ENCODE data around the gene WWC1. TPM values are rescaled to one million over a fixed set of nuclear protein-coding genes. Genes with fewer than 3 reads are reported as not detected.

Gene WWC1
- total RNA-seq, 1 experiment from 2014 or later: 108 TPM

GRCh38 chr5:168481330-168481788, 189.9 kb downstream of the WWC1 start:
- H3K27me3 ChIP-seq (replicated peaks; ENCODE audit: control insufficient read depth, insufficient read depth, low read length): no peaks in the 10 kb centered on the region
- Mint-ChIP-seq H3K4me1 (ENCODE audit: low read depth, unreplicated experiment) (peaks cover 17% of the 10 kb centered on the region), H3K27ac (ENCODE audit: unreplicated experiment) (no peak overlapping the region), H3K4me3 (ENCODE audit: unreplicated experiment) (no peak overlapping the region), H3K9me3 (ENCODE audit: unreplicated experiment) (no peaks in the 10 kb centered on the region), H3K27me3 (ENCODE audit: insufficient read depth, unreplicated experiment) (no peaks in the 10 kb centered on the region), H3K36me3 (ENCODE audit: insufficient read depth, unreplicated experiment) (peaks cover 33% of the 10 kb centered on the region)
- H3K4me3 ChIP-seq (ENCODE audit: low read depth, low read length): no peak overlapping the region
- peaks cover 6% of the 10 kb centered on the region for H3K4me1 ChIP-seq
- POLR2A ChIA-PET: no interaction called here
- no peaks in the 10 kb centered on the region for H3K36me3 ChIP-seq (ENCODE audit: control insufficient read depth, insufficient read depth, low read length)
- peak; percentile 52 to 64 for DNase-seq
- intact Hi-C loops (cut with micrococcal nuclease; ENCODE audit: unreplicated experiment): loop anchor here (10.0 kb wide), 1 partner anchor 1103 kb away; the partner anchor contains the start of gene SPDL1
- TF ChIP-seq, protein P1, sequence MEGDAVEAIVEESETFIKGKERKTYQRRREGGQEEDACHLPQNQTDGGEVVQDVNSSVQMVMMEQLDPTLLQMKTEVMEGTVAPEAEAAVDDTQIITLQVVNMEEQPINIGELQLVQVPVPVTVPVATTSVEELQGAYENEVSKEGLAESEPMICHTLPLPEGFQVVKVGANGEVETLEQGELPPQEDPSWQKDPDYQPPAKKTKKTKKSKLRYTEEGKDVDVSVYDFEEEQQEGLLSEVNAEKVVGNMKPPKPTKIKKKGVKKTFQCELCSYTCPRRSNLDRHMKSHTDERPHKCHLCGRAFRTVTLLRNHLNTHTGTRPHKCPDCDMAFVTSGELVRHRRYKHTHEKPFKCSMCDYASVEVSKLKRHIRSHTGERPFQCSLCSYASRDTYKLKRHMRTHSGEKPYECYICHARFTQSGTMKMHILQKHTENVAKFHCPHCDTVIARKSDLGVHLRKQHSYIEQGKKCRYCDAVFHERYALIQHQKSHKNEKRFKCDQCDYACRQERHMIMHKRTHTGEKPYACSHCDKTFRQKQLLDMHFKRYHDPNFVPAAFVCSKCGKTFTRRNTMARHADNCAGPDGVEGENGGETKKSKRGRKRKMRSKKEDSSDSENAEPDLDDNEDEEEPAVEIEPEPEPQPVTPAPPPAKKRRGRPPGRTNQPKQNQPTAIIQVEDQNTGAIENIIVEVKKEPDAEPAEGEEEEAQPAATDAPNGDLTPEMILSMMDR (IDR thresholded peaks at IDR 0.05; ENCODE audit: insufficient read depth in 1 of 2, low read depth in 1 of 2, low read length in 1 of 2, severe bottlenecking in 1 of 2, unreplicated experiment in 1 of 2): no peak
- BruUV-seq (replicated peaks): no TSS peak
- H3K9me3 ChIP-seq: no peaks in the 10 kb centered on the region
- CTCF ChIA-PET: no interaction called here

DNA sequence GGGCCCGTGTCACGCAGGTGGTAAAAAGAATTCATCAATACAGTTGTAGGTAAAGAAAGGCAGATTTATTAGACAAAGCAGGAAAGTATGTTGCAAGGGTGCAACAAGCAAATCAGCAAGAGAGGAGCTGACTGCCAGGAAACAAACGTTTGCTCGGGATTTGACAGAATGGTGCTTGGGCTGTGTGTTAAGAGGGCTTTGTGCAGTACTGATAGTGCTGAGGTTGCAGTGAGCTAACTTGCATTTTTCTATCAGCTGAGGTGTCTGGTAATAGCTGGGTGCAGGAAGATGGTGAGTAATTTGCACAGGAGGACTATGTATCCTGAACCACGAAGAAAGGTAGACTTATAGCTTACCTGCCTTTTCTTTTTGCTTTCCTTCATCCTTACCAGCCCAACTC, 190.9 kb downstream of the WWC1 start:
- Histone ChIP-seq H3K4me3 (ENCODE audit: low read depth, low read length) (no peak overlapping the region), H3K36me3 (ENCODE audit: control insufficient read depth, insufficient read depth, low read length) (no peaks in the 10 kb centered on the region), H3K4me1 (peaks cover 7% of the 10 kb centered on the region), H3K27me3 (replicated peaks; ENCODE audit: control insufficient read depth, insufficient read depth, low read length) (no peaks in the 10 kb centered on the region), H3K9me3 (no peaks in the 10 kb centered on the region)
- peaks cover 11% of the 10 kb centered on the region for H3K4me1 Mint-ChIP-seq (ENCODE audit: low read depth, unreplicated experiment)
- ChIA-PET POLR2A (no interaction called here), CTCF (no interaction called here)
- BruUV-seq (replicated peaks): no TSS peak
- no peak for DNase-seq
- intact Hi-C loops (cut with micrococcal nuclease; ENCODE audit: unreplicated experiment): loop anchor here (10.0 kb wide), 1 partner anchor 1102 kb away; the partner anchor contains the start of gene SPDL1
- TF ChIP-seq, protein P1 (IDR thresholded peaks at IDR 0.05; ENCODE audit: insufficient read depth in 1 of 2, low read depth in 1 of 2, low read length in 1 of 2, severe bottlenecking in 1 of 2, unreplicated experiment in 1 of 2): no peak
- H3K27me3 Mint-ChIP-seq (ENCODE audit: insufficient read depth, unreplicated experiment): no peaks in the 10 kb centered on the region
- peaks cover 36% of the 10 kb centered on the region for H3K36me3 Mint-ChIP-seq (ENCODE audit: insufficient read depth, unreplicated experiment)
- H3K27ac Mint-ChIP-seq (ENCODE audit: unreplicated experiment): no peak overlapping the region
- no peaks in the 10 kb centered on the region for H3K9me3 Mint-ChIP-seq (ENCODE audit: unreplicated experiment)
- no peak overlapping the region for H3K4me3 Mint-ChIP-seq (ENCODE audit: unreplicated experiment)

DNA sequence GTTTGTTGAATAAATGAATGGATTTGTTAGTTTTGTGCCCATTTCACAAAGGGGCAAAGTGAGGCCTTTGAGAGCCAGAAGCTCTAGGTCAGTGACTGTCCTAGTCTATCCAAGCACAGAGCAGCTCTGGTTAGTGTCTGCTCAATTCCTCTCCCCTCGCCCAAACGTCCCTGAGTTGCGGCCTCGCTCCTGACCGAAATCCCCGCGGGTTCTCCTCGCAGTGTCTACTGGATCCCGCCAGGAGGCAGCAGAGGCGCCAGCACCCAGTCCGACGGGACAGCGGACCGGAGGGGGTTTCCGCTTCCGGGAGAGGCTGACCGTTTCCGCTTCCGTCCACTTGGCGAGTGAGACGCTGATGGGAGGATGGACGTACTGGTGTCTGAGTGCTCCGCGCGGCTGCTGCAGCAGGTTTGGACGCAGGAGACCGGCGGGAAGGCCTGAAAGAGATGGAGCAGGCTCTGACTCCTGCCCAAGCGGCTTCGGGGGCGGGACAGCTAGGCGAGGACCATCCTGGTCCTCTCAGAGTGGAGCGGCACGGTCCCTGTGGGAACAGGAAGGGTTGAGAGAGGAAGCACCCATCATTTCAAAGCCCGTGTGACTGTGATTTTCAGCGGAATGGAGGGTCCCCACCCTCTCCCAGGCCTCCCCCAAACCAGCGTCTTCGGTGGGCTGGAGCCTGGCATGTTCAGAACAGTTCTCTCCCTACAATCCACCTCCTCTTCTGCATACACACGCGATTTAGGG, 194.9 kb downstream of the WWC1 start, which contains the start of gene RARS1:
TSS of gene RARS1 (plus strand) at position 336 of the 744 bp plus-strand sequence. CDS start at position 364, 28 bp downstream.
- Mint-ChIP-seq H3K36me3 (ENCODE audit: insufficient read depth, unreplicated experiment) (peaks cover 45% of the 10 kb centered on the region), H3K27me3 (ENCODE audit: insufficient read depth, unreplicated experiment) (no peaks in the 10 kb centered on the region), H3K4me1 (ENCODE audit: low read depth, unreplicated experiment) (peaks cover 8% of the 10 kb centered on the region), H3K4me3 (ENCODE audit: unreplicated experiment) (peak within 1 kb of the TSS; percentile 98), H3K9me3 (ENCODE audit: unreplicated experiment) (no peaks in the 10 kb centered on the region), H3K27ac (ENCODE audit: unreplicated experiment) (peak within 1 kb of the TSS; percentile 86)
- TSS peak; percentile 65 for BruUV-seq (replicated peaks)
- Histone ChIP-seq H3K9me3 (no peaks in the 10 kb centered on the region), H3K4me1 (peaks cover 10% of the 10 kb centered on the region), H3K4me3 (ENCODE audit: low read depth, low read length) (peak within 1 kb of the TSS; percentile 93), H3K27me3 (replicated peaks; ENCODE audit: control insufficient read depth, insufficient read depth, low read length) (no peaks in the 10 kb centered on the region), H3K36me3 (ENCODE audit: control insufficient read depth, insufficient read depth, low read length) (0 out of 2 replicates have a peak, but pooled peaks cover 1% of the 10 kb centered on the region)
- intact Hi-C loops (cut with micrococcal nuclease; ENCODE audit: unreplicated experiment): loop anchor here (1.0 to 10.0 kb wide), 3 partner anchors 92 to 1098 kb away; partner anchors contain the start of genes PANK3 and SPDL1
- CTCF ChIA-PET: no interaction called here
- TF ChIP-seq, protein P1 (IDR thresholded peaks at IDR 0.05; ENCODE audit: insufficient read depth in 1 of 2, low read depth in 1 of 2, low read length in 1 of 2, severe bottlenecking in 1 of 2, unreplicated experiment in 1 of 2): peak; percentile 93 to 96
- POLR2A ChIA-PET: interaction anchor here (0.8 to 1.0 kb wide), 2 partner anchors 93 to 136 kb away, joined by 3 read pairs; partner anchors contain the start of gene PANK3
- peak; percentile 94 to 95 for DNase-seq

Measured in Caco-2 (cell line).